ENCODE data around the gene ABCG5. TPM values are rescaled to one million over a fixed set of nuclear protein-coding genes. Genes with fewer than 3 reads are reported as not detected.

Gene ABCG5
- total RNA-seq, 4 donors from 2014 or later, result not detected

GRCh38 chr2:43800894-43801293 lies 37.7 kb downstream of the ABCG5 start:
- H3K9me3 ChIP-seq, result no peaks in the 10 kb centered on the region
- TF ChIP-seq POLR2AphosphoS5 (IDR thresholded peaks at IDR 0.05) (no peak), POLR2A (IDR thresholded peaks at IDR 0.05) (no peak), CTCF (IDR thresholded peaks at IDR 0.05) (no peak), EP300 (IDR thresholded peaks at IDR 0.05; ENCODE audit: low read depth) (no peak)
- DNase-seq, result no peak
- peaks cover 0 to 9% (median 1%) of the 10 kb centered on the region in 4 donors for H3K36me3 ChIP-seq
- in situ Hi-C loops (cut with MboI; ENCODE audit: low pct_ligation_motif_present in 1 of 4, low pct_unique_long_range_greater_than_20kb in 1 of 4, low sequenced_read_pairs in 3 of 4), result no loop called here
- H3K27ac ChIP-seq, result no peak overlapping the region
- no peaks in the 10 kb centered on the region for H3K4me1 ChIP-seq
- intact Hi-C loops (cut with DNase I; ENCODE audit: low total_unique reads), result no loop called here
- no peak overlapping the region for H3K4me3 ChIP-seq
- no peaks in the 10 kb centered on the region for H3K27me3 ChIP-seq

- whole genome bisulfite sequencing, 2 donors (ENCODE audit: low coverage in 1 of 2), result 62 to 82% methylated on average over 3 to 4 of the region's 4 CpGs
- H3K9me3 ChIP-seq, result no peaks in the 10 kb centered on the region
- H3K27ac ChIP-seq, result no peak overlapping the region
- intact Hi-C loops (cut with DNase I; ENCODE audit: low total_unique reads) (no loop called here), in situ Hi-C loops (cut with MboI; ENCODE audit: low pct_ligation_motif_present in 1 of 4, low pct_unique_long_range_greater_than_20kb in 1 of 4, low sequenced_read_pairs in 3 of 4) (no loop called here)
- no peaks in the 10 kb centered on the region for H3K4me1 ChIP-seq
- no peak for DNase-seq
- no peaks in the 10 kb centered on the region for H3K36me3 ChIP-seq
- TF ChIP-seq EP300 (IDR thresholded peaks at IDR 0.05; ENCODE audit: low read depth) (no peak), POLR2AphosphoS5 (IDR thresholded peaks at IDR 0.05) (no peak), CTCF (IDR thresholded peaks at IDR 0.05) (peak in 4 of 5 experiments; percentile 12 to 39 (median 22)), POLR2A (IDR thresholded peaks at IDR 0.05) (no peak)
- no peak overlapping the region for H3K4me3 ChIP-seq
- no peaks in the 10 kb centered on the region for H3K27me3 ChIP-seq
These were observed 40.3 kb downstream of the ABCG5 start for GRCh38 chr2:43798300-43798699.

- WGBS, 2 donors (ENCODE audit: low coverage in 1 of 2), result 64 to 70% methylated on average over 1 of the region's 1 CpG
- H3K4me3 ChIP-seq, result no peak overlapping the region
- TF ChIP-seq EP300 (IDR thresholded peaks at IDR 0.05; ENCODE audit: low read depth) (no peak), POLR2A (IDR thresholded peaks at IDR 0.05) (no peak), CTCF (IDR thresholded peaks at IDR 0.05) (no peak), POLR2AphosphoS5 (IDR thresholded peaks at IDR 0.05) (no peak)
- no peak for DNase-seq
- in situ Hi-C loops (cut with MboI; ENCODE audit: low pct_ligation_motif_present in 1 of 4, low pct_unique_long_range_greater_than_20kb in 1 of 4, low sequenced_read_pairs in 3 of 4), result no loop called here
- H3K27ac ChIP-seq, result no peak overlapping the region
- no peaks in the 10 kb centered on the region for H3K27me3 ChIP-seq
- no peaks in the 10 kb centered on the region for H3K36me3 ChIP-seq
- H3K4me1 ChIP-seq, result no peaks in the 10 kb centered on the region
- intact Hi-C loops (cut with DNase I; ENCODE audit: low total_unique reads), result no loop called here
- no peaks in the 10 kb centered on the region for H3K9me3 ChIP-seq
These were observed 42.4 kb downstream of the ABCG5 start for GRCh38 chr2:43796206-43796605.

GRCh38 chr2:43794956-43795355 lies 43.7 kb downstream of the ABCG5 start:
- Histone ChIP-seq H3K9me3 (no peaks in the 10 kb centered on the region), H3K4me1 (peaks cover 0 to 4% (median 0%) of the 10 kb centered on the region in 4 donors), H3K27ac (no peak overlapping the region), H3K4me3 (no peak overlapping the region), H3K27me3 (no peaks in the 10 kb centered on the region), H3K36me3 (no peaks in the 10 kb centered on the region)
- WGBS, 2 donors (ENCODE audit: low coverage in 1 of 2), result 93 to 94% methylated on average over 6 to 9 of the region's 9 CpGs
- intact Hi-C loops (cut with DNase I; ENCODE audit: low total_unique reads) (no loop called here), in situ Hi-C loops (cut with MboI; ENCODE audit: low pct_ligation_motif_present in 1 of 4, low pct_unique_long_range_greater_than_20kb in 1 of 4, low sequenced_read_pairs in 3 of 4) (no loop called here)
- DNase-seq, result no peak
- TF ChIP-seq POLR2AphosphoS5 (IDR thresholded peaks at IDR 0.05), result no peak
- no peak for TF ChIP-seq POLR2A (IDR thresholded peaks at IDR 0.05)
- no peak for TF ChIP-seq EP300 (IDR thresholded peaks at IDR 0.05; ENCODE audit: low read depth)
- no peak for TF ChIP-seq CTCF (IDR thresholded peaks at IDR 0.05)
